HG02610 (cell line): ENCODE results near the gene GMPPA.

Experiments
- ATAC-seq: cut with Tn5 transposase; IDR thresholded peaks from one replicate; pipeline ENCODE4 v1.9.1; 2021; ENCODE audit warnings: mild to moderate bottlenecking, moderate library complexity; ENCODE audit not compliant: unreplicated experiment

Gene GMPPA

GRCh38 chr2:219484343-219485200 is 14.1 kb upstream of the GMPPA start:
- no peak for ATAC-seq

GRCh38 chr2:219485201-219485580 is 13.5 kb upstream of the GMPPA start:
- ATAC-seq, result no peak

- ATAC-seq, result no peak
These were observed 12.2 kb upstream of the GMPPA start for GRCh38 chr2:219486380-219486959.

- ATAC-seq, result no peak
These were observed 10.4 kb upstream of the GMPPA start for GRCh38 chr2:219488149-219488843.

GRCh38 chr2:219488844-219489194 is 9.9 kb upstream of the GMPPA start:
- ATAC-seq, result no peak

GRCh38 chr2:219489315-219489714 is 9.4 kb upstream of the GMPPA start:
- no peak for ATAC-seq

GRCh38 chr2:219490186-219490585 is 8.5 kb upstream of the GMPPA start:
- ATAC-seq, result no peak

- no peak for ATAC-seq
These were observed 8.0 kb upstream of the GMPPA start for GRCh38 chr2:219490600-219491130.

- no peak for ATAC-seq
These were observed 7.3 kb upstream of the GMPPA start for GRCh38 chr2:219491278-219491963.

GRCh38 chr2:219492575-219492974 is 6.1 kb upstream of the GMPPA start:
- no peak for ATAC-seq

GRCh38 chr2:219493086-219493485 is 5.6 kb upstream of the GMPPA start:
- ATAC-seq, result no peak

- ATAC-seq, result no peak
These were observed 3.6 kb upstream of the GMPPA start for GRCh38 chr2:219494952-219495530.

- ATAC-seq, result no peak
These were observed 3.1 kb upstream of the GMPPA start for GRCh38 chr2:219495531-219496122.

GRCh38 chr2:219496247-219496824 is 2.4 kb upstream of the GMPPA start:
- no peak for ATAC-seq

GRCh38 chr2:219496825-219497494 is 1.7 kb upstream of the GMPPA start:
- ATAC-seq, result no peak

- no peak for ATAC-seq
These were observed 1.0 kb upstream of the GMPPA start for GRCh38 chr2:219497495-219498279.

GRCh38 chr2:219499058-219499307 is 292 bp downstream of the GMPPA start:
- no peak for ATAC-seq

- ATAC-seq, result no peak
These were observed 864 bp downstream of the GMPPA start for GRCh38 chr2:219499555-219499954.

- no peak for ATAC-seq
These were observed 1.4 kb downstream of the GMPPA start for GRCh38 chr2:219500135-219500534.
